Measurements from ENCODE around the gene VTCN1. TPM values are rescaled to one million over a fixed set of nuclear protein-coding genes. Genes with fewer than 3 reads are reported as not detected.

VTCN1 gene
- total and polyA plus RNA-seq, 2 donors (not counting 3 experiments of a cell fraction or from before 2014, with no cell fraction given): not detected

- TF ChIP-seq MYC (IDR thresholded peaks at IDR 0.05; ENCODE audit: low read depth, low read length) (no peak), JUN (IDR thresholded peaks at IDR 0.05; ENCODE audit: borderline replicate concordance, insufficient read depth, insufficient read length, low read depth) (no peak), EZH2 (IDR thresholded peaks at IDR 0.05; ENCODE audit: borderline replicate concordance, low read depth, low read length, severe bottlenecking) (no peak), POLR2A (IDR thresholded peaks at IDR 0.05; ENCODE audit: low read depth, low read length) (no peak), MAX (IDR thresholded peaks at IDR 0.05; ENCODE audit: insufficient read depth, insufficient read length) (no peak), POLR2AphosphoS5 (IDR thresholded peaks at IDR 0.05; ENCODE audit: insufficient read depth, low read depth, low read length) (no peak), GATA2 (IDR thresholded peaks at IDR 0.05; ENCODE audit: insufficient read depth, insufficient read length, low read depth, low read length) (no peak), FOS (IDR thresholded peaks at IDR 0.05; ENCODE audit: borderline replicate concordance, insufficient read depth, low read length) (no peak)
- TF ChIP-seq, protein P1, sequence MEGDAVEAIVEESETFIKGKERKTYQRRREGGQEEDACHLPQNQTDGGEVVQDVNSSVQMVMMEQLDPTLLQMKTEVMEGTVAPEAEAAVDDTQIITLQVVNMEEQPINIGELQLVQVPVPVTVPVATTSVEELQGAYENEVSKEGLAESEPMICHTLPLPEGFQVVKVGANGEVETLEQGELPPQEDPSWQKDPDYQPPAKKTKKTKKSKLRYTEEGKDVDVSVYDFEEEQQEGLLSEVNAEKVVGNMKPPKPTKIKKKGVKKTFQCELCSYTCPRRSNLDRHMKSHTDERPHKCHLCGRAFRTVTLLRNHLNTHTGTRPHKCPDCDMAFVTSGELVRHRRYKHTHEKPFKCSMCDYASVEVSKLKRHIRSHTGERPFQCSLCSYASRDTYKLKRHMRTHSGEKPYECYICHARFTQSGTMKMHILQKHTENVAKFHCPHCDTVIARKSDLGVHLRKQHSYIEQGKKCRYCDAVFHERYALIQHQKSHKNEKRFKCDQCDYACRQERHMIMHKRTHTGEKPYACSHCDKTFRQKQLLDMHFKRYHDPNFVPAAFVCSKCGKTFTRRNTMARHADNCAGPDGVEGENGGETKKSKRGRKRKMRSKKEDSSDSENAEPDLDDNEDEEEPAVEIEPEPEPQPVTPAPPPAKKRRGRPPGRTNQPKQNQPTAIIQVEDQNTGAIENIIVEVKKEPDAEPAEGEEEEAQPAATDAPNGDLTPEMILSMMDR (IDR thresholded peaks at IDR 0.05; ENCODE audit: extremely low read depth in 1 of 2, insufficient read depth in 1 of 2, low read depth in 1 of 2, low read length in 2 of 2): no peak
- intact Hi-C loops (cut with micrococcal nuclease): no loop called here
- DNase-seq (ENCODE audit: low read depth, low spot score) (no peak), FAIRE-seq (no peak)
- H3K27me3 ChIP-seq (ENCODE audit: control insufficient read depth in 2 of 2, insufficient read depth in 2 of 2, low read length in 2 of 2): peaks cover 0 to 2% of the 10 kb centered on the region in 2 experiments
- no peak overlapping the region for H3K4me3 ChIP-seq (replicated peaks in 1 of 3; ENCODE audit: insufficient read depth in 1 of 3, low read depth in 1 of 3, low read length in 3 of 3)
- H3K4me1 ChIP-seq (ENCODE audit: control insufficient read depth, extremely low read depth, insufficient read depth, low read length): no peaks in the 10 kb centered on the region
- no peak overlapping the region for H3K27ac ChIP-seq (ENCODE audit: insufficient read depth, low read depth, low read length)
- dilution Hi-C loops (cut with MboI; ENCODE audit: extremely low pct_ligation_motif_present, low sequenced_read_pairs): no loop called here
- POLR2A ChIA-PET: no interaction called here
- no peaks in the 10 kb centered on the region for H3K9me3 ChIP-seq (replicated peaks; ENCODE audit: control insufficient read depth, insufficient read depth, low read length)
- no peak overlapping the region for H2AFZ ChIP-seq (ENCODE audit: low read depth, low read length)
- no peaks in the 10 kb centered on the region for H3K9me1 ChIP-seq (replicated peaks; ENCODE audit: control insufficient read depth, extremely low read depth, insufficient read depth, low read length)
- no peaks in the 10 kb centered on the region for H3K79me2 ChIP-seq (ENCODE audit: control insufficient read depth, insufficient read depth, low read length)
- CTCF ChIA-PET: interaction anchor here (1.3 kb wide), 1 partner anchor 51 kb away, joined by 3 read pairs; no protein-coding TSS in a partner anchor
- no peak overlapping the region for H3K4me2 ChIP-seq (ENCODE audit: insufficient read depth, low read length)
- no peak overlapping the region for H3K9ac ChIP-seq (replicated peaks; ENCODE audit: extremely low read depth, insufficient read depth, low read length)
- H3K36me3 ChIP-seq (ENCODE audit: control insufficient read depth in 2 of 2, extremely low read depth in 1 of 2, insufficient read depth in 2 of 2, low read length in 2 of 2): no peaks in the 10 kb centered on the region
- no TSS peak for BruUV-seq (replicated peaks)
- H4K20me1 ChIP-seq (replicated peaks; ENCODE audit: control insufficient read depth, extremely low read depth, insufficient read depth, low read length): no peaks in the 10 kb centered on the region
Measured at GRCh38 chr1:117179471-117179870, 31.3 kb downstream of the VTCN1 start.
